Measurements from ENCODE around the gene STYXL2.

STYXL2 gene

GRCh38 chr1:167135281-167135840, 41.5 kb downstream of the STYXL2 start:
- no peak for DNase-seq (ENCODE audit: low read depth in 2 of 2)

- no peak for DNase-seq (ENCODE audit: low read depth in 2 of 2)
Observed at GRCh38 chr1:167136191-167136614, 42.3 kb downstream of the STYXL2 start.

DNA sequence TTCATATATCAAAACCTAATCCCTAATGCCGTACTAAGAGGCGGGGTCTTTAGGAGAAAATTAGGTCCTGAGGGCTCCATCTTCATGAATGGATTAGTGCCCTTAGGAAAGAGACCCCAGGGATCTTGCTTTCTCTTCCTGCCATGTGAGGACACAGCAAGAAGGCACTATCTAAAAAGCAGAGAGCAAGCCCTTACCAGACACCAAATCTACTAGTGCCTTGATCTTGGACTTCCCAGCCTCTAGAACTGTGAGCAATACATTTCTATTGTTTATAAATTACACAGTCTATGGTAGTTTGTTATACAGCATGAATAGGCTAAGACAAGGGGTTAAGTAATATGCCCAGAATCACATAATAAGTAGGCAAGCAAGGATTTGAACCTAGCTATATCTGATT, 42.9 kb downstream of the STYXL2 start:
- no peak for DNase-seq (ENCODE audit: low read depth in 2 of 2)

- no peak for DNase-seq (ENCODE audit: low read depth in 2 of 2)
Observed at GRCh38 chr1:167137332-167137781, 43.5 kb downstream of the STYXL2 start.

GRCh38 chr1:167137793-167138510, 44.1 kb downstream of the STYXL2 start:
- no peak for DNase-seq (ENCODE audit: low read depth in 2 of 2)

GRCh38 chr1:167138703-167139102, 44.8 kb downstream of the STYXL2 start:
- no peak for DNase-seq (ENCODE audit: low read depth in 2 of 2)

- no peak for DNase-seq (ENCODE audit: low read depth in 2 of 2)
Observed at GRCh38 chr1:167141963-167142362, 48.1 kb downstream of the STYXL2 start.

All from fibroblast of skin of left biceps (primary cell).